Tibial nerve (tissue), 4 donors: ENCODE data around the gene ZFPM1.

Experiments
- CTCF ChIP-seq, 5 experiments: fragments of 200-600 bp in 3 of 5; fragments of 450-650 bp in 2 of 5; sonication (generic) in 3 of 5; IDR thresholded peaks; one replicate each; pipeline ENCODE4 v1.5.1; 2016 to 2019; ENCODE audit warnings: antibody characterized with exemption in 5 of 5, mild to moderate bottlenecking in 3 of 5, moderate library complexity in 2 of 5
- EP300 ChIP-seq, 2 donors: sonication (generic); formaldehyde crosslinking; IDR thresholded peaks; one replicate each; pipeline ENCODE4 v1.6.1; 2017; ENCODE audit warnings: antibody characterized with exemption in 2 of 2, mild to moderate bottlenecking in 1 of 2
- POLR2A ChIP-seq, 2 donors: fragments of 450-650 bp; IDR thresholded peaks; one replicate each; pipeline ENCODE4 v1.6.1; 2017; ENCODE audit warnings: antibody characterized with exemption in 2 of 2, mild to moderate bottlenecking in 2 of 2, moderate library complexity in 2 of 2

DNA sequence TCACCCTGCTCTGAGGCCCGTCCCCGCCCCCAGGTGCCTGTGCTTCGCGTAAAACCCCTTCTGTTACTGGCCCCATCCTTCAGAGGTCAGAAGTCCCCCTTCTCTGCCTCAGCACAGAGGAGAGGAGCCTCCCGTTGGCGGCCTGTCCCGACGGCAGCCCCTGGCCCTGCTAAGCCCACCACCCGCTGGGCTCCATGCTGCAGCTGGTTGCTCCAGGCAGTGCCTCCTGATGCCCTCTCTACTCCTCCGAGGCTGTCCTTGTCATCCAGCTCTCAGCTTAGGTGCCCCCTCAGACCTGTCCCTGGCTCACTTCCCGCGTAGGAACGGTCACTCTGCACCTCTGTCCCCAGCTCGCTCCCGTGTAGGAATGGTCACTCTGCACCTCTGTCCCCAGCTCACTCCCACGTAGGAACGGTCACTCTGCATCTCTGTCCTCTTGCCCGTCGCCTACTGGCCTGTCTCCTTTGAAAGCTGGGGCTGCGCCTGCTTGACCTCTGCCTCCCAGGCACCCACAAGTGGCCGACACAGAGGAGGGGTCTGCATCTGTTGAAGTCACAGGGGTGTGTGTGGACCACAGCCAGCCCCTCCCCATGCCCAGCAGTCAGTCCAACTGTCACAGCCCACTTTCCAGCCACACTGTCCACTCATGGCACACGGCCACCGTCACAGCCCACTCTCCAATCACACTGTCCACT is 85.4 kb downstream of the ZFPM1 start:
- TF ChIP-seq CTCF (IDR thresholded peaks at IDR 0.05) (no peak), POLR2A (IDR thresholded peaks at IDR 0.05) (no peak), EP300 (IDR thresholded peaks at IDR 0.05) (no peak)
